CD4-positive, alpha-beta T cell treated with Interleukin-21 for 1 hour (primary cell): ENCODE measurements around the gene S1PR1.
A peak's percentile ranks its signal among the peaks of the same experiment; 100 is the strongest.
"Not testable (repeated sequence)": the region's sequence is repeated elsewhere in the genome, so short reads cannot be mapped to it uniquely, and the experiment has no call there.

Source experiments
- DNase-seq: peaks from one replicate; pipeline ENCODE4 v3.0.0-alpha.2; 2020

S1PR1 gene

GRCh38 chr1:101236516-101237228 is at the start of gene S1PR1:
S1PR1 (plus strand) TSS chr1:101237019; CDS start chr1:101238985, 1,966 bp downstream.
- DNase-seq: peak; percentile 83

DNA sequence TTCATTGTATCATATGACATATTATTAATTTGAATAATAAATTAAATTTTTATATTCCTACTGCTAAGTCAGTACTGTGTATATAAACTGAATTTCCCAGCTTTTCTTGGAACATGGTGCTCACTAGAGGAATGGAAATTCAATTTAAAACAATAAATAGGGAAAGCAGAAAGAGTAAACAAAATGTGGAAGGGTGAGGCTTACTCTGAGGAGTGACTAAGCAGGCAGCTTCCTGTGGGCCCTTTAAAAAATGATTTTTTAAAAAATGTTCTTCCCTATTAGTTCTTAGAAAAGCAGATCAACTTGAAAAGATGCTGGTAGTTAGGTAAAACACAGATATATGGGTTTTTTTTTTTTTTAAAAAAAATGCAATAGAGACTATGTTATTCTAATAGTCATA is 49.5 kb upstream of the S1PR1 start:
- DNase-seq: no peak

DNA sequence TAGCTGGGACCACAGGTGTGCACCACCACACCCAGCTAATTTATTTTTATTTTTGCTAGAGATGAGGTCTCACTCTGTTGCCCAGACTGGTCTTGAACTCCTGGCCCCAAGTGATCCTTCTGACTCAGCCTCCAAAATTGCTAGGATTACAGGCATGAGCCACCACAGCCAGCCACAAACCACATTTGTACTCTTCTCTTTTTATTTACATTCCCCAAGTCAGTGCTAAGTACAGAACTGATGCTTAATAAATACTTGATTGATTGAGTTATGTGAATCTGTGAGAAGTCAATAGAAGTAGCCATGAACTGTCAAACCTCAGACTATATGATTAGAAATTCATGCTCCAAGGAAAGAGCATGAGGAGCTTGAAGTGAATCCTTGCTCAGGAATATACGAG is 48.5 kb upstream of the S1PR1 start:
- DNase-seq: no peak

DNA sequence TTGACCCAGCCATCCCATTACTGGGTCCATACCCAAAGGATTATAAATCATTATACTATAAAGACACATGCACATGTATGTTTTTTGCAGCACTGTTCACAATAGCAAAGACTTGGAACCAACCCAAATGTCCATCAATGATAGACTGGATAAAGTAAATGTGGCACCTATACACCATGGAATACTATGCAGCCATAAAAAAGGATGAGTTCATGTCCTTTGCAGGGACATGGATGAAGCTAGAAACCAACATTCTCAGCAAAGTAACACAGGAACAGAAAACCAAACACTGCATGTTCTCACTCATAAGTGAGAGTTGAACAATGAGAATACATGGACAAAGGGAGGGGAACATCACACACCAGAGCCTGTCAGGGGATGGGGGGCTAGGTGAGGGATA is 47.9 kb upstream of the S1PR1 start:
- DNase-seq: not testable (repeated sequence)

GRCh38 chr1:101190441-101190840 is 46.4 kb upstream of the S1PR1 start:
- no peak for DNase-seq

GRCh38 chr1:101191049-101191448 is 45.8 kb upstream of the S1PR1 start:
- DNase-seq: no peak

DNA sequence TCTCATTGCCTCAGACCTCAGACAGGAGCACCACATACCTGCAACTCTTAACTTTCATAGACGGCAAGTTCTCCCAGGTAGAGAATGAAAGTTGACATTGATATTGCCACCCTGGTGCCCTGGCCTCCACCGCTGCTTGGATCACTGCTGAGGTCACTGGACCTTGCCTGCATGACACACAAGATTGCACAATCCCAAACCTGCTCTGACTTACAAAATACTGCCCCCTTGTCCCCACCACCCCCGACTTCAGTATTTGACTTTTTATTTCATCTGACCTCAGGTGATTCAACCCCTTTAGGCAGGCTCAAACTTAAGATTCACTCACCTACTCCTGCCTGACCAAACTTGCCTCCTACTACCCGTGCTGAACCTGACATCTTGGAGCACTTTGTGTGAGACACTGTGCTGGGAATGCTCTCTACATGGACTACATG is 43.1 kb upstream of the S1PR1 start:
- DNase-seq: no peak

DNA sequence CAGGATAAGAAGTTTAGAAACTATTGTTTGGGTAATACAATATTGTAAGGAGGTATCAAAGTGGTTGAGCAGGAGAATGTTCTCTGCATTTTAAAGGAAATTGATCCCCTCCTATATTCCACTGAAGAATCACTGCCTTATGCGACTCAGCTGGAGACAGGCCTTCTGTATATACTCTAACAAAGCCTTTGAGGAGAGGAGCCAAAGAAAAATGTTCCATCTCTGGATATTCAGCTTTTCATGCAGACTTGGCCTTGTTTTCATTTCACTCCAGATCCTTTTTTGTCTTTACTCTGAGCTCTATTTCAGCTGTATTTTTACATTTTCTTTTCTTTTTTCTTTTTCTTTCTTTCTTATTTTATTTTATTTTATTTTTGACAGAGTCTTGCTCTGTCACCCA is 42.1 kb upstream of the S1PR1 start:
- DNase-seq: no peak

DNA sequence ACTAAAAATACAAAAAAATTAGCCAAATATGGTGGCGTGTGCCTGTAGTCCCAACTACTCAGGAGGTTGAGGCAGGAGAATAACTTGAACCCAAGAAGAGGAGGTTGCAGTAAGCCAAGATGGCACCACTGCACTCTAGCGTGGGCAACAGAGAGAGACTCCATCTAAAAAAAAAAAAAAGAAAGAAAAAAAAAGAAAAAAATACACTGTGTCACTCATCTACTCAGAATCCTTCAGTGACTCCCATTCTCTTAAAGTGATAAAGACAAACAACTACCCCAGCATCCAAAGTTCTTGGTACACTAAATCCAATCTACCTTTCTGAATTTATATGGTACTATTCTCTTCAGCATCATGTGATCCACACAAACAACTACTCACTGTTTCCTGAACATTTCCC is 40.2 kb upstream of the S1PR1 start:
- no peak for DNase-seq

DNA sequence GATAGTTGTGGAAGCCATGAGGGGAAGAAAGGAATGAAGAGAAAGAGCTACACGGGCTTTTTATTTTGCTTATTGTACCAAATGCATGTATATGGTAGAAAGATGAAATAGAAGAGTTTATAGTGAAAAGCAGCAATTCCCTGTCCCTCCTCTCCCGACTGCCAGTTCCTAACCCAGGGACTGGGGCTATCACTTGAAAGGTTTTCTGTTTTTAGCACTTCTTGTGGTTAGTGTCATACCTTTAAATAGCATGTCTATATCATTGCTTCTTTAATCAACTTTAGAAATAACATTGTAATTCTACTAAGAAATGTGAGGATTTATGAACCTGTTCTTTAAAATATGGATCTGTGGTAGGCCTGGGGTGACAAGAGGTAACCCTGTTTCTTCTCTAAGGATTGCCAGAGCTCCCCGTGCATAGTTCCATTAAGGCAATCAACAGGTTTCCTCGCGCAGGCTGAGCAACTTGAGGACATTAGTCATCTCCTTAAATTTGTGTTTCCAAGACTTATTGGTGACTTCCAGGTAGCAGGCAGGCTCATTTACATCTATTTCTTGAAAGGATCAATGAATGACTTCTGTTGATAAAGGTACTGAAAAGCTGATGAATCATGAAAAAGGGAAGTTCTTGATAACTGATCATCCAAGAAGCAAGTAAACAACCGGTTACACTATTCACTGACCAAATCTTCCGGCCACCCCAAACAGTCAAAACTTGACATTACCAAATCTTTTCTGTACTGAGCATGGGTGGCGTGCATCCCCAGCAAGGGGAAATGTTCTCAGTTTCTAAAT is 37.8 kb upstream of the S1PR1 start:
- no peak for DNase-seq

DNA sequence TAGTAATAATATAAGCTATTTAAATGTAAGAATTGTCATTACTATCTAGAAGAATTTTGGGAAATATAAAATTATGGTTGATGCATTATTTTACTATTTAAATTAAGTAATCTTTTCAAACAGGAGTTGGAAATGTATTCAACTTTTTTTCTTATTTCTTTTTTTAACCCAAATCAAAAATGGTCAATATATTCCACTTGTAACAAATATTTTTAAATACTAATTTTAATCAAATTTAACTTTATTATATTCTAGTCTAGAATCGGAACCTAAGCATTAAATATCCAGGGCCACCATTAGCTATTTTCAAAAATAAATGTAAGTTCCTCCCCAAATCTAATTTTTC is 37.2 kb upstream of the S1PR1 start:
- DNase-seq: no peak

- no peak for DNase-seq
These were observed 36.3 kb upstream of the S1PR1 start for GRCh38 chr1:101200513-101200912.

- DNase-seq: no peak
These were observed 32.8 kb upstream of the S1PR1 start for GRCh38 chr1:101203820-101204540.

- no peak for DNase-seq
These were observed 31.4 kb upstream of the S1PR1 start for GRCh38 chr1:101205457-101205856.

DNA sequence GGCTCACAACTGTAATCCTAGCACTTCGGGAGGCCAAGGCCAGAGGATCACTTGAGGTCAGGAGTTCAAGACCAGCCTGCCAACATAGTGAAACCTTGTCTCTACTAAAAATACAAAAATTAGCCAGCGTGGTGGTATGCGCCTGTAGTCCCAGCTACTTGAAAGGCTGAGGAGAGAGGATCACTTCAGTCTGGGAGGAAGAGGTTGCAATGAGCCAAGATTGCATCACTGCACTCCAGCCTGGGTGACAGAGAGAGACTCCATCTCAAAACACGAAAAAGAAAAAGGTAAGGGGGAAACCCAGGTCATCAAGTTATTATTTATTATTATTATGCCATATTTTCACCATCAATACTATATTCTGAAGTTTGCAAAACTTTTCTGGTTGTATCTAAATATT is 30.7 kb upstream of the S1PR1 start:
- DNase-seq: not testable (repeated sequence)

DNA sequence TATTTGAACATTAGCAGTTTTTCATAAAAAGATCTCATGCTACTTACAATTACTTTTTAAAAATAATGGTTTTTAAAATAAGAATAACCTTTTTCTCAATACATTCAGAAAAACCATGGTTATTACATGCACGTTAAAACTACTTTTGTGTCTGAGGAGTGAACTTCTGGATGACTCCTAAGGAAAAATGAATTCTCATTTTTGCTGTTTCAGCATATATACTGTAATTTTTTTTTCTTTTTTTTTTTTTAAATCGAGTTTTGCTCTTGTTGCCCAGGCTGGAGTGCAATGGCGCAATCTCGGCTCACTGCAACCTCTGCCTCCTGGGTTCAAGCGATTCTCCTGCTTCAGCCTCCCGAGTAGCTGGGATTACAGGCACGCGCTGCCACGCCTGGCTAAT is 29.5 kb upstream of the S1PR1 start:
- DNase-seq: not testable (repeated sequence)

DNA sequence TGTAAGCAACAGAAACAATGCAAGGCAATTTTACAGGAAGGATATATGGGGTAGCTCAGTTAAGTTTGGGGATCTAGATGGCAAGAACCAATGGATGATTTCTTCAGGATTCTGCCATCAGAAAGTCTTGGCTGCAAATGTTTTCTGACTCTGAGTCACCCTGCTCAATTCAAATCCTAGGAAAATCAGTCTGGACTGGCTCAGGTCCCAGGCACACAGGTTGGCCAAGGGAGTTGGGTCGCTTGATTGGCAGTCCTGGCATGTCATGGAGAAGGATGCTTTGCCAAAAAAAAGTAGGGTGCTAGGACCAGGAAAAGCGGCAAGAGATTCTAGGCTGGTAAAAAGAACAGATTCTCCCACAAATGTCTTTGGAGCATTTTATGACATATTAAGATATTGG is 28.9 kb upstream of the S1PR1 start:
- DNase-seq: no peak

DNA sequence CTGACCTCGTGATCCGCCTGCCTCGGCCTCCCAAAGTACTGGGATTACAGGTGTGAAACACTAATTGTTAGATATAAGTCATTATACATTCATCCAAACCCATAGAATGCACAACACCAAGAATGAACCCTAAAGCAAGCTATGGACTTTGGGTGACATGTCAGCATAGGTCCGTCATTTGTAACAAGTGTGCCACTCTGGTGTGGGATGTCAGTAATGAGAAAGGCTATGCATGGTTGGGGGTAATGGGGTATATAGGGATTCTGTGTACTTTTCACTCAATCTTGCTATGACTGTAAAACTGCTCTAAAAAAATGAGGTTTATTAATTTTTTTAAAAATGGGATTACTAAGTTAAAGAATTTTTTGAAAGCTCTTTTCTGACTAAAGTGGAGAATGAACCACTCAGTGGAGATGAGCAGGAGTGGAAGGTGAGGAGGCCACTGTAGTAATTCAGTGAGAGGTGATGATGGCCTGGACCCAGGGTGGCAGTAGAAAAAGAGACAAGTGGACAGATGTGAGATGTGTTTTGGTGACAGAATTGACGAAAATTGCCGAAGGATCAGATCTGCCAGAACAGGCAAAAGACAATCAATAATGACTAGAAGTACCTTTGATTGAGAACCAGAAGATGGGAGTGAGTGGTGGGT is 21.3 kb upstream of the S1PR1 start:
- no peak for DNase-seq

GRCh38 chr1:101216623-101217022 is 20.2 kb upstream of the S1PR1 start:
- DNase-seq: no peak

DNA sequence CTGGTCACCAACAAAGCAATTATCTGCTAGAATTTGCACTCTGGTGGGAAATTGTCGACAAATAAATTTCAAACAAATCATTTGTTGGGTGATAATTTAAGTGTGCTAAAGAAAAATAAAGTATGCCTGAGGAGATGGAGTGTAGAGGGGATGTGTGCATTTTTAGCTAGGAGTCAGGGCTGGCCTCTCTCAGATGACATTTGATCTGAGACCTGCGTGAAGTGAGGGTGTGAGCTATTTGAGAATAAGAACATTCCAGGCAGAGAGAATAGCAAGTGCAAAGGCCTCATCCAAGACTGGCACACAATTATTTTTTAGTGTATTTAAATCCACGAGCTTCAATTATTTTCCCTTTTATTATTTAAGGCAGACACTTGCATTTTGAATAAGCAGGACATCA is 19.7 kb upstream of the S1PR1 start:
- no peak for DNase-seq

DNA sequence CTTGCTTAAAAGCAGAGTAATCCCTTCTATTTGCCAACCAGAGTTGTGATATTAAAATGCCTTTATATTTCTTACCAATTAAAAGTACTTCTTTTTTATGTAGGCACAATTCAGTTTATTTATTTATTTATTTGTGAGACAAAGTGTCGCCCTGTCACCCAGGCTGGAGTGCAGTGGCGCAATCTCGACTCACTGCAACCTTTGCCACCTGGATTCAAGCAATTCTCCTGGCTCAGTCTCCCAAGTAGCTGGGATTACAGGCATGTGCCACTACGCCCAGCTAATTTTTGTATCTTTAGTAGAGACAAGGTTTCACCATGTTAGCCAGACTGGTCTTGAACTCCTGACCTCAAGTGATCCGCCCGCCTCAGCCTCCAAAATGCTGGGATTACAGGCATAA is 17.9 kb upstream of the S1PR1 start:
- DNase-seq: not testable (repeated sequence)

- no peak for DNase-seq
These were observed 16.6 kb upstream of the S1PR1 start for GRCh38 chr1:101219924-101220870.
